ENCODE data around the gene MAPKAPK3. TPM values are rescaled to one million over a fixed set of nuclear protein-coding genes. Genes with fewer than 3 reads are reported as not detected.

The MAPKAPK3 gene
- total RNA-seq, 1 experiment from 2014 or later, result 108 TPM

GRCh38 chr3:50585919-50586762, 30.8 kb upstream of the MAPKAPK3 start:
- no peak for DNase-seq (ENCODE audit: low spot score)
- in situ Hi-C loops (cut with HindIII; ENCODE audit: low sequenced_read_pairs), result no loop called here

GRCh38 chr3:50586763-50587070, 30.2 kb upstream of the MAPKAPK3 start:
- in situ Hi-C loops (cut with HindIII; ENCODE audit: low sequenced_read_pairs), result no loop called here
- DNase-seq (ENCODE audit: low spot score), result no peak

- DNase-seq (ENCODE audit: low spot score), result no peak
- in situ Hi-C loops (cut with HindIII; ENCODE audit: low sequenced_read_pairs), result no loop called here
Observed at GRCh38 chr3:50587373-50587772, 29.6 kb upstream of the MAPKAPK3 start.

GRCh38 chr3:50587806-50588758, 28.9 kb upstream of the MAPKAPK3 start:
- in situ Hi-C loops (cut with HindIII; ENCODE audit: low sequenced_read_pairs), result no loop called here

GRCh38 chr3:50588759-50589433, 28.1 kb upstream of the MAPKAPK3 start:
- no peak for DNase-seq (ENCODE audit: low spot score)
- in situ Hi-C loops (cut with HindIII; ENCODE audit: low sequenced_read_pairs), result no loop called here

More at GRCh38 chr3:50587806-50588758, 28.9 kb upstream of the MAPKAPK3 start:
- no peak for DNase-seq (ENCODE audit: low spot score)

GRCh38 chr3:50591196-50591741, 25.7 kb upstream of the MAPKAPK3 start:
- in situ Hi-C loops (cut with HindIII; ENCODE audit: low sequenced_read_pairs), result no loop called here
- no peak for DNase-seq (ENCODE audit: low spot score)

- DNase-seq (ENCODE audit: low spot score), result no peak
- in situ Hi-C loops (cut with HindIII; ENCODE audit: low sequenced_read_pairs), result no loop called here
Observed at GRCh38 chr3:50592568-50592967, 24.4 kb upstream of the MAPKAPK3 start.

GRCh38 chr3:50594253-50594785, 22.6 kb upstream of the MAPKAPK3 start:
- in situ Hi-C loops (cut with HindIII; ENCODE audit: low sequenced_read_pairs), result no loop called here
- DNase-seq (ENCODE audit: low spot score), result no peak

- DNase-seq (ENCODE audit: low spot score), result no peak
- in situ Hi-C loops (cut with HindIII; ENCODE audit: low sequenced_read_pairs), result no loop called here
Observed at GRCh38 chr3:50599115-50599715, 17.7 kb upstream of the MAPKAPK3 start.

- in situ Hi-C loops (cut with HindIII; ENCODE audit: low sequenced_read_pairs), result loop anchor here (25.0 kb wide), 1 partner anchor 788 kb away; the partner anchor contains the start of genes MANF and RBM15B
- no peak for DNase-seq (ENCODE audit: low spot score)
Observed at GRCh38 chr3:50599716-50600118, 17.2 kb upstream of the MAPKAPK3 start.

GRCh38 chr3:50600141-50600753, 16.7 kb upstream of the MAPKAPK3 start:
- DNase-seq (ENCODE audit: low spot score), result no peak
- in situ Hi-C loops (cut with HindIII; ENCODE audit: low sequenced_read_pairs), result loop anchor here (25.0 kb wide), 1 partner anchor 787 kb away; the partner anchor contains the start of genes MANF and RBM15B

GRCh38 chr3:50600841-50601591, 15.9 kb upstream of the MAPKAPK3 start:
- DNase-seq (ENCODE audit: low spot score), result peak; percentile 93
- in situ Hi-C loops (cut with HindIII; ENCODE audit: low sequenced_read_pairs), result loop anchor here (25.0 kb wide), 1 partner anchor 786 kb away; the partner anchor contains the start of genes MANF and RBM15B

- DNase-seq (ENCODE audit: low spot score), result no peak
- in situ Hi-C loops (cut with HindIII; ENCODE audit: low sequenced_read_pairs), result loop anchor here (25.0 kb wide), 1 partner anchor 785 kb away; the partner anchor contains the start of genes MANF and RBM15B
Observed at GRCh38 chr3:50602595-50603191, 14.3 kb upstream of the MAPKAPK3 start.

- in situ Hi-C loops (cut with HindIII; ENCODE audit: low sequenced_read_pairs), result loop anchor here (25.0 kb wide), 1 partner anchor 784 kb away; the partner anchor contains the start of genes MANF and RBM15B
- no peak for DNase-seq (ENCODE audit: low spot score)
Observed at GRCh38 chr3:50603261-50604109, 13.5 kb upstream of the MAPKAPK3 start.

- in situ Hi-C loops (cut with HindIII; ENCODE audit: low sequenced_read_pairs), result loop anchor here (25.0 kb wide), 1 partner anchor 783 kb away; the partner anchor contains the start of genes MANF and RBM15B
- DNase-seq (ENCODE audit: low spot score), result no peak
Observed at GRCh38 chr3:50604110-50604621, 12.8 kb upstream of the MAPKAPK3 start.

Data from G401 (cell line).